Activated CD4-positive, alpha-beta T cell treated with anti-CD3 and anti-CD28 coated beads, Interleukin-2, amount 10 ng/mL, durations not matched to agents 7 days and 5 days (primary cell): ENCODE measurements around the gene PSD2. TPM values are rescaled to one million over a fixed set of nuclear protein-coding genes. Genes with fewer than 3 reads are reported as not detected.

Experiments
- CTCF ChIA-PET: fragments of 350-600 bp; sonication (Branson Sonifier 250); formaldehyde crosslinking; loops from one replicate; lab custom pipeline; 2021; ENCODE audit warnings: antibody characterized with exemption; lab: Charles Lee
- POLR2A ChIA-PET: fragments of 350-600 bp; sonication (Branson Sonifier 250); formaldehyde crosslinking; loops from one replicate; lab custom pipeline; 2021; ENCODE audit warnings: antibody characterized with exemption; lab: Charles Lee
- DNase-seq: peaks from one replicate; pipeline ENCODE4 v3.0.0-alpha.2; 2020
- H3K27ac Mint-ChIP-seq: one replicate; pipeline ENCODE4 v1.8.0; 2021; ENCODE audit warnings: mild to moderate bottlenecking, moderate library complexity, mixed read lengths
- H3K27me3 Mint-ChIP-seq: one replicate; pipeline ENCODE4 v1.8.0; 2021; ENCODE audit warnings: mixed read lengths
- H3K36me3 Mint-ChIP-seq: one replicate; pipeline ENCODE4 v1.8.0; 2021; ENCODE audit warnings: low read depth, mixed read lengths
- H3K4me1 Mint-ChIP-seq: one replicate; pipeline ENCODE4 v1.8.0; 2021; ENCODE audit warnings: mixed read lengths
- H3K4me3 Mint-ChIP-seq: one replicate; pipeline ENCODE4 v1.8.0; 2021; ENCODE audit warnings: mild to moderate bottlenecking, moderate library complexity, mixed read lengths
- H3K9me3 Mint-ChIP-seq: one replicate; pipeline ENCODE4 v1.8.0; 2021; ENCODE audit warnings: mixed read lengths
- total RNA-seq, 2 experiments: library from RNA; stranded (reverse); gene quantifications; one replicate each; pipeline ENCODE4 v1.2.3, GENCODE V29; 2021

PSD2 gene
- total RNA-seq, 2 experiments from 2014 or later: not detected

GRCh38 chr5:139889410-139889809, 93.8 kb downstream of the PSD2 start:
- H3K27ac Mint-ChIP-seq: no peak overlapping the region
- no peaks in the 10 kb centered on the region for H3K36me3 Mint-ChIP-seq
- DNase-seq: no peak
- peaks cover 3% of the 10 kb centered on the region for H3K4me1 Mint-ChIP-seq
- CTCF ChIA-PET: no interaction called here
- H3K9me3 Mint-ChIP-seq: no peaks in the 10 kb centered on the region
- H3K27me3 Mint-ChIP-seq: peaks cover 8% of the 10 kb centered on the region
- POLR2A ChIA-PET: no interaction called here
- H3K4me3 Mint-ChIP-seq: no peak overlapping the region

- no peak for DNase-seq
- Mint-ChIP-seq H3K27ac (no peak overlapping the region), H3K36me3 (no peaks in the 10 kb centered on the region), H3K9me3 (no peaks in the 10 kb centered on the region), H3K4me1 (peaks cover 1% of the 10 kb centered on the region), H3K4me3 (no peak overlapping the region), H3K27me3 (peaks cover 9% of the 10 kb centered on the region)
- ChIA-PET CTCF (no interaction called here), POLR2A (no interaction called here)
Measured at GRCh38 chr5:139893873-139894272, 98.3 kb downstream of the PSD2 start.

Other genes starting within 250 kb of the PSD2 start
- 100 to 1,000 TPM; 231 to 265 TPM for gene UBE2D2, start 234.5 kb upstream of the PSD2 start, total RNA-seq
- gene CXXC5, start 147.5 kb upstream of the PSD2 start, total RNA-seq: 1 to 10 TPM in 1 of 2 experiments, under 1 TPM in 1; 0.99 to 1.9 TPM
- not detected for gene NRG2, start 247.5 kb downstream of the PSD2 start, total RNA-seq